Spleen (tissue), 11 donors: Measurements from ENCODE around the gene S100B. TPM values are rescaled to one million over a fixed set of nuclear protein-coding genes. Genes with fewer than 3 reads are reported as not detected.

Experiments used
- DNase-seq: peaks from one replicate; pipeline ENCODE4 v3.0.0-alpha.2; 2020
- H3K27ac ChIP-seq, 8 donors: fragments of 200-600 bp; sonication (generic) in 7 of 8; 1 replicate in 4 of 8; 2 replicates in 4 of 8; pipeline versions ENCODE4 v1.5.0 to v1.8.0; 2016 to 2021; ENCODE audit warnings: inconsistent platforms in 4 of 8, mild to moderate bottlenecking in 4 of 8, moderate library complexity in 1 of 8
- H3K27me3 ChIP-seq, 7 donors: fragments of 200-600 bp; sonication (generic) in 6 of 7; replicated peaks in 1 of 7; 1 replicate in 4 of 7; 2 replicates in 3 of 7; pipeline versions ENCODE4 v1.5.0 to v1.8.0; 2016 to 2021; ENCODE audit warnings: inconsistent platforms in 3 of 7, mild to moderate bottlenecking in 1 of 7
- H3K36me3 ChIP-seq, 6 donors: fragments of 200-600 bp; sonication (generic) in 5 of 6; 1 replicate in 4 of 6; 2 replicates in 2 of 6; pipeline versions ENCODE4 v1.5.0 to v1.8.0; 2016 to 2021; ENCODE audit warnings: inconsistent platforms in 2 of 6
- H3K4me1 ChIP-seq, 6 donors: fragments of 200-600 bp; sonication (generic) in 5 of 6; 1 replicate in 3 of 6; 2 replicates in 3 of 6; pipeline versions ENCODE4 v1.5.0 to v1.8.0; 2016 to 2021; ENCODE audit warnings: inconsistent platforms in 3 of 6
- H3K4me3 ChIP-seq, 8 donors: fragments of 200-600 bp; sonication (generic) in 7 of 8; 1 replicate in 4 of 8; 2 replicates in 4 of 8; pipeline versions ENCODE4 v1.5.0 to v1.8.0; 2016 to 2021; ENCODE audit warnings: inconsistent platforms in 4 of 8, mild to moderate bottlenecking in 4 of 8, moderate library complexity in 2 of 8
- H3K9me3 ChIP-seq, 8 donors: fragments of 200-600 bp; sonication (generic) in 7 of 8; 1 replicate in 4 of 8; 2 replicates in 4 of 8; pipeline versions ENCODE4 v1.5.0 to v1.8.0; 2016 to 2021; ENCODE audit warnings: inconsistent platforms in 4 of 8
- POLR2A ChIP-seq, 3 donors: fragments of 450-650 bp; IDR thresholded peaks; one replicate each; pipeline ENCODE4 v1.5.1; 2017; ENCODE audit warnings: antibody characterized with exemption in 3 of 3, mild to moderate bottlenecking in 1 of 3
- POLR2AphosphoS5 ChIP-seq, 3 donors: sonication (generic); formaldehyde crosslinking; IDR thresholded peaks; one replicate each; pipeline ENCODE4 v1.5.1; 2017; ENCODE audit warnings: antibody characterized with exemption in 3 of 3
- WGBS, 5 donors: extraction: QIAGEN DNeasy Blood & Tissue Kit in 3 of 5; methylation state at CpG; one replicate each; pipeline versions ENCODE4 v1.1.5 to v1.1.7; 2013 to 2018; 5-methylcytosine and 5-hydroxymethylcytosine counted together
- intact Hi-C: fragments of 100-400 bp; cut with DNase I; formaldehyde crosslinking; loops from one replicate; pipeline ENCODE4 v1.15.0; 2023; ENCODE audit warnings: low total_unique reads
- polyA plus RNA-seq, 3 donors: library from polyadenylated mRNA; stranded (reverse); fragments of 200-250 nt; gene quantifications; one replicate each; pipeline ENCODE4 v1.2.1, GENCODE V29; 2013
- total RNA-seq, 7 donors: library from RNA; depleted of rRNA in 3 of 7; stranded (reverse); fragments of >200 nt in 3 of 7; fragmentation: NEBNext Ultra II Directional in 4 of 7; extraction: Animal tissue kit (Norgen Biotek cat#: 25700) in 4 of 7; gene quantifications; one replicate each; pipeline versions ENCODE4 v1.1.0 to v1.2.1, GENCODE V29; 2016 to 2021
- TF ChIP-seq, protein P1 (sequence below), 11 experiments: fragments of 200-600 bp in 7 of 11; fragments of 450-650 bp in 4 of 11; sonication (generic) in 4 of 11; IDR thresholded peaks in 8 of 11; conservative IDR thresholded peaks in 3 of 11; 1 replicate in 7 of 11; 2 replicates in 4 of 11; pipeline versions ENCODE4 v1.4.0 to v1.8.0; 2016 to 2021; ENCODE audit warnings: antibody characterized with exemption in 11 of 11, inconsistent platforms in 4 of 11, mild to moderate bottlenecking in 1 of 11
- donor health status: healthy with polysubstance abuse.
- donor health status: DM: no; HTN: no; CAD: no; lungs with moderate emphysema.
- donor health status: DM: no; HTN: no; CAD: no.
- donor health status: Bipolar disorder and iron deficiency.
- donor health status: healthy.
- donor health status: DM: no; HTN: no; CAD: no.
- donor health status: DM: yes; HTN: yes; CAD: no.

The S100B gene
- total and polyA plus RNA-seq, 10 donors = 9.7 to 46.0 (median 21.4) TPM

DNA sequence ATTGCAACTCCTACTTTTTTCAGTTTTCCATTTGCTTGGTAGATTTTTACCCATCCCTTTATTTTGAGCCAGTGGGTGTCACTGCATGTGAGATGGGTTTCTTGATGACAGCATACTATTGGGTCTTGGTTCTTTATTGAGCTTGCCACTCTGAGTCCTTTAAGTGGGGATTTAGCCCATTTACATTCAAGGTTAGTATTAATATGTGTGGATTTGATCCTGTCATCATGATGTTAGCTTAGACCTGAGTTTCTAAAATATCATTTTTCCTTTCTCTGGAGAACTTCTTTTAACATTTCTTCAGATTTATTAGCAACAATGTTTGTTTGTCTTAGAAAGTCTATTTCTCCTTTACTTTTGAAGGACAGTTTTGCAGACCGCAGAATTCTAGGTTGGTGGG, 11.8 kb upstream of the S100B start:
- peaks cover 0 to 18% (median 3%) of the 10 kb centered on the region in 6 donors for H3K4me1 ChIP-seq
- H3K4me3 ChIP-seq = no peak overlapping the region
- no peak for DNase-seq
- no peak overlapping the region for H3K27ac ChIP-seq
- H3K27me3 ChIP-seq = no peaks in the 10 kb centered on the region
- peaks cover 0 to 4% (median 2%) of the 10 kb centered on the region in 8 donors for H3K9me3 ChIP-seq
- TF ChIP-seq POLR2AphosphoS5 (IDR thresholded peaks at IDR 0.05) (no peak), POLR2A (IDR thresholded peaks at IDR 0.05) (no peak)
- TF ChIP-seq, protein P1, sequence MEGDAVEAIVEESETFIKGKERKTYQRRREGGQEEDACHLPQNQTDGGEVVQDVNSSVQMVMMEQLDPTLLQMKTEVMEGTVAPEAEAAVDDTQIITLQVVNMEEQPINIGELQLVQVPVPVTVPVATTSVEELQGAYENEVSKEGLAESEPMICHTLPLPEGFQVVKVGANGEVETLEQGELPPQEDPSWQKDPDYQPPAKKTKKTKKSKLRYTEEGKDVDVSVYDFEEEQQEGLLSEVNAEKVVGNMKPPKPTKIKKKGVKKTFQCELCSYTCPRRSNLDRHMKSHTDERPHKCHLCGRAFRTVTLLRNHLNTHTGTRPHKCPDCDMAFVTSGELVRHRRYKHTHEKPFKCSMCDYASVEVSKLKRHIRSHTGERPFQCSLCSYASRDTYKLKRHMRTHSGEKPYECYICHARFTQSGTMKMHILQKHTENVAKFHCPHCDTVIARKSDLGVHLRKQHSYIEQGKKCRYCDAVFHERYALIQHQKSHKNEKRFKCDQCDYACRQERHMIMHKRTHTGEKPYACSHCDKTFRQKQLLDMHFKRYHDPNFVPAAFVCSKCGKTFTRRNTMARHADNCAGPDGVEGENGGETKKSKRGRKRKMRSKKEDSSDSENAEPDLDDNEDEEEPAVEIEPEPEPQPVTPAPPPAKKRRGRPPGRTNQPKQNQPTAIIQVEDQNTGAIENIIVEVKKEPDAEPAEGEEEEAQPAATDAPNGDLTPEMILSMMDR (IDR thresholded peaks at IDR 0.05 in 8 of 11, conservative IDR thresholded peaks at IDR 0.05 in 3 of 11) = no peak
- WGBS, 5 donors = 93 to 98% (median 96%) methylated on average over 1 of the region's 1 CpG
- no peaks in the 10 kb centered on the region for H3K36me3 ChIP-seq
- intact Hi-C loops = no loop called here

DNA sequence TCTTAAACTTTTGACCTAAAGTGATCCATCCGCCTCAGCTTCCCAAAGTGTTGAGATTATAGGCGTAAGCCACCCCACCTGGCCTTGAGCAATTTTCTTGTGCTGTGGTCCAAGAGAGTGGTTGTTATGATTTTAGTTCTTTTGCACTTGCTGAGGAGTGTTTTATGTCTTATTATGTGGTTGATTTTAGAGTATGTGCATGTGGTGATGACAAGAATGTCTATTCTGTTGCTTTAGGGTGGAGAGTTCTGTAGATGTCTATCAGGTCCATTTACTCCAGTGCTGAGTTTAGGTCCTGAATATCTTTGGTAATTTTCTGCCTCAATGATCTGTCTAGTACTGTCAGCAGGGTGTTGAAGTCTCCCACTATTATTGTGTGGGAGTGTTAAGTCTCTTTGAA, 11.2 kb upstream of the S100B start:
- intact Hi-C loops = no loop called here
- peaks cover 0 to 10% (median 6%) of the 10 kb centered on the region in 8 donors for H3K9me3 ChIP-seq
- no peaks in the 10 kb centered on the region for H3K27me3 ChIP-seq
- H3K27ac ChIP-seq = no peak overlapping the region
- peaks cover 0 to 12% (median 0%) of the 10 kb centered on the region in 6 donors for H3K4me1 ChIP-seq
- WGBS, 5 donors = 87 to 99% (median 94%) methylated on average over 2 of the region's 2 CpGs
- H3K36me3 ChIP-seq = no peaks in the 10 kb centered on the region
- no peak overlapping the region for H3K4me3 ChIP-seq
- no peak for TF ChIP-seq POLR2AphosphoS5 (IDR thresholded peaks at IDR 0.05)
- DNase-seq = no peak

GRCh38 chr21:46613391-46613790, 8.5 kb upstream of the S100B start:
- no peaks in the 10 kb centered on the region for H3K4me1 ChIP-seq
- H3K9me3 ChIP-seq = peaks cover 3 to 23% (median 15%) of the 10 kb centered on the region in 8 donors
- H3K27me3 ChIP-seq = peaks cover 0 to 6% (median 0%) of the 10 kb centered on the region in 7 donors
- H3K4me3 ChIP-seq = no peak overlapping the region
- intact Hi-C loops = no loop called here
- 90 to 95% (median 92%) methylated on average over 6 of the region's 6 CpGs for WGBS, 5 donors
- H3K27ac ChIP-seq = no peak overlapping the region
- TF ChIP-seq POLR2A (IDR thresholded peaks at IDR 0.05) = no peak
- no peak for TF ChIP-seq POLR2AphosphoS5 (IDR thresholded peaks at IDR 0.05)
- TF ChIP-seq, protein P1 (IDR thresholded peaks at IDR 0.05 in 8 of 11, conservative IDR thresholded peaks at IDR 0.05 in 3 of 11) = no peak
- no peak for DNase-seq
- H3K36me3 ChIP-seq = no peaks in the 10 kb centered on the region

DNA sequence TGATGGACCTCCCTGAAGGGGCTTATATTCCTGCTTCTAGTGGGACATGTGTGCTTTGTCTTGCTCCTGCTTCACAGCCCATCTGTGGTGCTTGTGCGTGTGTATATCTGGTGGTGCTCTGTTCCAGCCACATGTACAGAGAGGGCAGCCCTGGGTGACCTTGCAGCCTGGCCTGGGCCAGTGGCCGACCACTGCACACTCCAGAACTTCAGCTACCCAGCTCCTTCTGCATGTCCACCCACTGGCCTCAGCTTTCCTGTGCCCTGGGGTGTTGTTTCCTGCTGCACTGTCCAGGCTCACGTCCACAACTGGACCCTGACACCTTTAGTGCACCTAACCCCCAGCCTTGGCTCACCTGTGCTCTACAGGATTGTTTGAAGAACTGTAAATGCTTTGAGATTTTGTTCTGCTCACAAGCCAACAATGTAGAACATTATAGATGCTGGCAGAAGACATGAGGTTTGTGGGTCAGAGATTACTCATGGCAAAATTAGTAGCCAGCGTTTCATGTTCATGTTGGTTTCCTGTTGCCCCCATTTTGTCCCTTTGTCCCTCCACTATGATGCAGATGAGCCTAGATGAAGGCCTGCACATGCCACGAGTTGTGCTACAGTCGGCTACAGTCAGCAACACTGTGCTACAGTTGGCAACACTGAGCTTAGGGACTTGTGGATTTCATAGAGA, 5.3 kb upstream of the S100B start:
- intact Hi-C loops = no loop called here
- no peak for DNase-seq
- TF ChIP-seq POLR2AphosphoS5 (IDR thresholded peaks at IDR 0.05) (no peak), POLR2A (IDR thresholded peaks at IDR 0.05) (no peak)
- TF ChIP-seq, protein P1 (IDR thresholded peaks at IDR 0.05 in 8 of 11, conservative IDR thresholded peaks at IDR 0.05 in 3 of 11) = no peak
- Histone ChIP-seq H3K27ac (no peak overlapping the region), H3K4me1 (peaks cover 4 to 20% (median 16%) of the 10 kb centered on the region in 6 donors), H3K9me3 (peaks cover 3 to 23% (median 15%) of the 10 kb centered on the region in 8 donors), H3K4me3 (no peak overlapping the region), H3K27me3 (peaks cover 0 to 6% (median 0%) of the 10 kb centered on the region in 7 donors), H3K36me3 (no peaks in the 10 kb centered on the region)
- 79 to 90% (median 85%) methylated on average over 6 of the region's 6 CpGs for WGBS, 5 donors
